GM13977 (cell line): ENCODE data around the gene SOCS1.

Experiments used
- DNase-seq: peaks from one replicate; pipeline ENCODE4 v3.0.0; 2012; ENCODE audit warnings: low spot score
- CTCF ChIP-seq: IDR thresholded peaks from 2 replicates; pipeline ENCODE4 v1.5.1; 2012; ENCODE audit warnings: mild to moderate bottlenecking, control low read depth; ENCODE audit not compliant: insufficient read depth; ENCODE audit errors: extremely low read depth, missing control alignments
- in situ Hi-C: fragments of 300-500 bp; cut with MboI; formaldehyde crosslinking; loops from one replicate; pipeline ENCODE4 v1.12.0; 2022; ENCODE audit warnings: low sequenced_read_pairs, low pct_unique_long_range_greater_than_20kb, mixed read lengths, inconsistent platforms; ENCODE audit not compliant: unreplicated experiment

The SOCS1 gene

GRCh38 chr16:11236461-11237254, 19.3 kb downstream of the SOCS1 start:
- in situ Hi-C loops = no loop called here
- no peak for TF ChIP-seq CTCF
- DNase-seq = no peak

DNA sequence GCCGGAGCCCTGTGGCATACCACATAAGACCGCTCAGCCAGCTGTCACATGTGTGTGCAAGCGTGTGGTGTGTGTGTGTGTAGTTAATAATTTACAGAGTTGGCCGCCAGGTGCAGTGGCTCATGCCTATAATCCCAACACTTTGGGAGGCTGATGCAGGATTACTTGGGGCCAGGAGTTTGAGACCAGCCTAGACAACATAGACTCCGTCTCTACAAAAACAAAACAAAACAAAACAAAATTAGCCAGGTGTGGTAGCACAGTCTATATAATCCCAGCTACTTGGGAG, 20.4 kb downstream of the SOCS1 start:
- in situ Hi-C loops = no loop called here
- no peak for DNase-seq
- no peak for TF ChIP-seq CTCF

DNA sequence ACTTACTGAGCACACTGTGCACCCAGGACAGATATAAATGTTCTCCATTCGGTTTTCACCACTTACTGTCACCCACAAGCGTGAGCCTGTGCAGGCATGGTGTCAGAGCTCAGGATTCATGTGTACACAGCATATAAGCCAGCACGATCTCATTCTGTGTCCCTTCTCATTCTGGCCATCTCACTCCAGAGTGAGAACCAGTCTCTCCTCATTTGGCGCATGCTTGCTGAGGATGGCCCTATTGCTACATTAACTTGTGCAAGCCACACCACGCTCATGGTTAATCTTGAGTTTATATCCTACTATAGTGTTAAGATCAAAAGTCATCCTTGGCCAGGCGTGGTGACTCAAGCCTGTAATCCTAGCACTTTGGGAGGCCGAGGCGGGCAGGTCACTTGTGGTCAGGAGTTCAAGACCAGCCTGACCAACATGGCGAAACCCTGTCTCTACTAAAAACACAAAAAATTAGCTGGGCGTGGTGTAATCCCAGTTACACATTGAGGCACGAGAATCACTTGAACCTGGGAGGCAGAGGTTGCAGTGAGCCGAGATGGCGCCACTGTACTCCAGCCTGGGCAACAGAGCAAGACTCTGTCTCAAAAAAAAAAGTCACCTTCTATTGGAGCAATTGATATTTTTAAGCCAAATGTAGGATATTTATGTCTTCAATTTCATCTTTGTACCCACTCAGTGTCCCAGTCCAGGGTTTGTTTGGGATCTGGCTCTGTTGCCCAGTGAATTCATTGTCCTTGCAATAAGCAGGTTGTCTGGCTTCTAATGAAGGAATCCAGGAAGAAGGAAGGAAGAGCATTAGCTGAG, 20.9 kb downstream of the SOCS1 start:
- DNase-seq = no peak
- in situ Hi-C loops = no loop called here
- TF ChIP-seq CTCF = no peak

DNA sequence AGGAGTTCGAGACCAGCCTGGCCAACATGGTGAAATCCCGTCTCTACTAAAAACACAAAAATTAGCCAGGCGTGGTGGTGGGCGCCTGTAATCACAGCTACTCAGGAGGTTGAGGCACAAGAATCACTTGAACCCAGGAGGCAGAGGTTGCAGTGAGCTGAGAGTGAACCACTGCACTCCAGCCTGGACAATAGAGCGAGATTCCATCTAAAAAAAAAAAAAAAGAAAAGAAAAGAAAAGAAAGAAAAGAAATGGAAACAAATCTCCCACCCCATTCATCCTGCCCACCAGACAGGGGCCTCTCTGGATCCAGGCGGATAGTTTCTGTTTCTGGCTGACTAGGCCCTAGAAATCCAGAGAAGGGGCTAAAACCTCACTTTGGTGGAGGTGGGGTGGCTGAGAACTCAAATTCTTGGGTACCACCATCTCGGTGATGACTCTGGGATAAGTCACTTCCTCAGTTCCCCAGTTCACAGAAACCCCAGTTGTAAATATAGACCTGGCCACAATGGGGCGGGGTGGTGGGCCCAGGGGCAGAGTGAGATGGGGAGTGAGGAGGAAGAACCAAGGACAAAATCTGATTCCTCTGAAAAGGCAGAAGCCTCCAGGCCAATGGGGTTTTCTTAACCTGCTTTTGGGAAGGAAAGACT, 22.2 kb downstream of the SOCS1 start:
- in situ Hi-C loops = no loop called here
- no peak for TF ChIP-seq CTCF
- DNase-seq = no peak

- peak; percentile 67 for DNase-seq
- in situ Hi-C loops = no loop called here
These were observed 22.9 kb downstream of the SOCS1 start for GRCh38 chr16:11232852-11233726.

More at GRCh38 chr16:11232852-11233726, 22.9 kb downstream of the SOCS1 start:
- TF ChIP-seq CTCF = peak; percentile 11
